ENCODE data around the gene CPNE1.
"Not testable (repeated sequence)": the region's sequence is repeated elsewhere in the genome, so short reads cannot be mapped to it uniquely, and the experiment has no call there.

Gene CPNE1

DNA sequence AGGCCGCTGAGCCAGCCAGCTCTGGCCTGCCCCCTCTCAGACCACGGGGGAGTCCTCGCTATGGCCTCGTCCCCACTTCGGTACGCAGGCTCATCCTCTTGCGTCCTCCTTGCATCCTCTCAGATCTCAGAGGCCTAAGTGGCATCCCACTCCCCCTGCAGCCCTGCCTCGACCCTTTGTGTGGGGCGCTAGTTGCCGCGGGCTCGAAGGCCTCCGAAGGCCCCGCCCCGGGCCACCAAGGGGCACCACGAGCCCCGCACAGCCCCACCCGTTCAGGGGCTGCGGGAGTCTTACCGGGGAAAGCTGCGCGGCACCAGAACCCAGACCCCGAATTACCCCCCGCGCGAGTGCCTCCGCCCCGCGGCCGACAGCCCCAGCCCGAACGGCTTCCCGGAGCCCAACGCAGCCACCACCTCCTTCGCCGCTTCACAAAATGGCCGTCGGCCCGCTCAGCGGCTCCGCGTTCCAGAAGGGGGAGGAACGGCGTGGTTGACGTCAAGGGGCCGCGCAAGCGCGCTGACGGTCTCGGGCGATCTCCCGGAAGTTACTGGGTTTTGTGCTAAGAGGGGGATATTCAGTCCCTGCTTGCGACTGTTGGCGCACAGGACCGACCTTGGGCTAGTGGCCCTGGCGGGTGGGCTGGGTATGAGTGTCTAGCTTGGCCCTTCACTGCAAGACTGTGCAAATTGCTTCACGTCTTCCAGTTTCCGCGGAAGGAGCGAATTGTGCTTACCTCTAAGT lies at the start of gene CPNE1, which contains the start of gene RBM12:
TSS of gene CPNE1 (minus strand) at position 435 of the 741 bp plus-strand sequence. CDS start 31,977 bp downstream, outside the sequence.
TSS of gene RBM12 (minus strand) at position 435 of the 741 bp plus-strand sequence. CDS start 9,578 bp downstream, outside the sequence.
- TF ChIP-seq ZNF8 (CRISPR knock-in tag; IDR thresholded peaks at IDR 0.05) (no peak), ZNF70 (CRISPR knock-in tag; IDR thresholded peaks at IDR 0.05) (peak; percentile 73; the same call in 1 of the 2 replicates), ISL1 (CRISPR knock-in tag; IDR thresholded peaks at IDR 0.05) (no peak), ZC3H10 (CRISPR knock-in tag; IDR thresholded peaks at IDR 0.05) (no peak)
- TF ChIP-seq, protein P1, sequence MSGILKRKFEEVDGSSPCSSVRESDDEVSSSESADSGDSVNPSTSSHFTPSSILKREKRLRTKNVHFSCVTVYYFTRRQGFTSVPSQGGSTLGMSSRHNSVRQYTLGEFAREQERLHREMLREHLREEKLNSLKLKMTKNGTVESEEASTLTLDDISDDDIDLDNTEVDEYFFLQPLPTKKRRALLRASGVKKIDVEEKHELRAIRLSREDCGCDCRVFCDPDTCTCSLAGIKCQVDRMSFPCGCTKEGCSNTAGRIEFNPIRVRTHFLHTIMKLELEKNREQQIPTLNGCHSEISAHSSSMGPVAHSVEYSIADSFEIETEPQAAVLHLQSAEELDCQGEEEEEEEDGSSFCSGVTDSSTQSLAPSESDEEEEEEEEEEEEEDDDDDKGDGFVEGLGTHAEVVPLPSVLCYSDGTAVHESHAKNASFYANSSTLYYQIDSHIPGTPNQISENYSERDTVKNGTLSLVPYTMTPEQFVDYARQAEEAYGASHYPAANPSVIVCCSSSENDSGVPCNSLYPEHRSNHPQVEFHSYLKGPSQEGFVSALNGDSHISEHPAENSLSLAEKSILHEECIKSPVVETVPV (CRISPR knock-in tag; IDR thresholded peaks at IDR 0.05): 0 out of 2 replicates have a peak, but pooled peaks have one; percentile 31
- TF ChIP-seq, protein P2, sequence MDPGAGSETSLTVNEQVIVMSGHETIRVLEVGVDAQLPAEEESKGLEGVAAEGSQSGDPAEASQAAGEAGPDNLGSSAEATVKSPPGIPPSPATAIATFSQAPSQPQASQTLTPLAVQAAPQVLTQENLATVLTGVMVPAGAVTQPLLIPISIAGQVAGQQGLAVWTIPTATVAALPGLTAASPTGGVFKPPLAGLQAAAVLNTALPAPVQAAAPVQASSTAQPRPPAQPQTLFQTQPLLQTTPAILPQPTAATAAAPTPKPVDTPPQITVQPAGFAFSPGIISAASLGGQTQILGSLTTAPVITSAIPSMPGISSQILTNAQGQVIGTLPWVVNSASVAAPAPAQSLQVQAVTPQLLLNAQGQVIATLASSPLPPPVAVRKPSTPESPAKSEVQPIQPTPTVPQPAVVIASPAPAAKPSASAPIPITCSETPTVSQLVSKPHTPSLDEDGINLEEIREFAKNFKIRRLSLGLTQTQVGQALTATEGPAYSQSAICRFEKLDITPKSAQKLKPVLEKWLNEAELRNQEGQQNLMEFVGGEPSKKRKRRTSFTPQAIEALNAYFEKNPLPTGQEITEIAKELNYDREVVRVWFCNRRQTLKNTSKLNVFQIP (CRISPR knock-in tag; IDR thresholded peaks at IDR 0.05; ENCODE audit: borderline replicate concordance, low read depth): no peak
- peak; percentile 89 for ATAC-seq

DNA sequence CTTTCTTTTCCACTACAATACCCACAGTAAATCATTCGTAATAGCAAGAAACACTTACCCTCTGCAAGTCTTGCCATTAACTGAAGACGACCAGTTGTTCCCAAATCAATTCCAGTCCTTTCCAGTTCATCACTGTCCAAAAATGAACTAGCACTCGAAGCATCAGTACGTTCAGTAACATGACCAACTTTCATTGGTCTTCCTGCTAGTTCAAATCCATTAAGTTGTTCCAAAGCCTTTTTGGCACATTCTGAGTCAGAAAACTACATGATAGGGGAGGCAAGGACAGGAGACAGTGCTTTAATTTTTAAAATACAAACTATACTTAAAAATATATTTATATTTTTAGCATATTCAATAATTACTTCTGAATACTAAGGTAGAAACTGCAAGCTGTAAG lies 49.4 kb upstream of the CPNE1 start:
- no peak for ATAC-seq
- TF ChIP-seq ZFP3 (CRISPR knock-in tag; IDR thresholded peaks at IDR 0.05) (no peak), OSR1 (CRISPR knock-in tag; IDR thresholded peaks at IDR 0.05) (no peak), ZNF565 (CRISPR knock-in tag; conservative IDR thresholded peaks at IDR 0.05; ENCODE audit: low read depth) (no peak), ISL1 (CRISPR knock-in tag; IDR thresholded peaks at IDR 0.05) (no peak)
- TF ChIP-seq, protein P2 (CRISPR knock-in tag; IDR thresholded peaks at IDR 0.05; ENCODE audit: borderline replicate concordance, low read depth): no peak
- TF ChIP-seq, protein P1 (CRISPR knock-in tag; IDR thresholded peaks at IDR 0.05): no peak

GRCh38 chr20:35713120-35713519 lies 48.4 kb upstream of the CPNE1 start:
- not testable (repeated sequence) for ATAC-seq

DNA sequence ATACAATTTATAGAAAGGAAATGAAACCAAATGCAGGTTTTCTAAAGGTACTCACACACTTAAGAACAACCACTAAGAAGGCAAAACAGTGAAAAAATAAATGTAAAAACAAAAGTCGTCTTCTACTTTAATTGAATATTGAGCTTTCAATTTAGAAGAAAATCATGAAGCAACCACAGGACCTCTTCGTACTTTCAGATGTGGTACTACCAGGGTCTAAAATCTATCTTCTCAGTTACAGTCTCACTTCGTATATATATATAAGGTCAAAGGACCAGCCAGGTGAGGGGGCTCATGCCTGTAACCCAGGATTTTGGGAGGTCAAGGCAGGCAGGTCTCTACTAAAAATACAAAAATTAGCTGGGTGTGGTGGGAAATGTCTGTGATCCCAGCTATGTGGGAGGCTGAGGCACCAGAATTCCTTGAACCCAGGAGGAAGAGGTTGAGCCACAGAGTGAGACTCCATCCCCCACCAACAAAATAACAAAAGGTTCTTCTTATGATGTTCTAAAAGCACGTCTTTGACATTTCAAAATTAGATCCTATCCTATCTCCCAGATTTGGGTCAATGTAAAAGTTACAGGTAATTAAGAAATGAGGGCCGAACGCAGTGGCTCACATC lies 47.0 kb upstream of the CPNE1 start:
- TF ChIP-seq BACH2 (CRISPR knock-in tag; IDR thresholded peaks at IDR 0.05; ENCODE audit: borderline replicate concordance) (no peak), RARB (CRISPR knock-in tag; IDR thresholded peaks at IDR 0.05) (no peak), SNAI2 (CRISPR knock-in tag; IDR thresholded peaks at IDR 0.05) (no peak)
- TF ChIP-seq, protein P3, sequence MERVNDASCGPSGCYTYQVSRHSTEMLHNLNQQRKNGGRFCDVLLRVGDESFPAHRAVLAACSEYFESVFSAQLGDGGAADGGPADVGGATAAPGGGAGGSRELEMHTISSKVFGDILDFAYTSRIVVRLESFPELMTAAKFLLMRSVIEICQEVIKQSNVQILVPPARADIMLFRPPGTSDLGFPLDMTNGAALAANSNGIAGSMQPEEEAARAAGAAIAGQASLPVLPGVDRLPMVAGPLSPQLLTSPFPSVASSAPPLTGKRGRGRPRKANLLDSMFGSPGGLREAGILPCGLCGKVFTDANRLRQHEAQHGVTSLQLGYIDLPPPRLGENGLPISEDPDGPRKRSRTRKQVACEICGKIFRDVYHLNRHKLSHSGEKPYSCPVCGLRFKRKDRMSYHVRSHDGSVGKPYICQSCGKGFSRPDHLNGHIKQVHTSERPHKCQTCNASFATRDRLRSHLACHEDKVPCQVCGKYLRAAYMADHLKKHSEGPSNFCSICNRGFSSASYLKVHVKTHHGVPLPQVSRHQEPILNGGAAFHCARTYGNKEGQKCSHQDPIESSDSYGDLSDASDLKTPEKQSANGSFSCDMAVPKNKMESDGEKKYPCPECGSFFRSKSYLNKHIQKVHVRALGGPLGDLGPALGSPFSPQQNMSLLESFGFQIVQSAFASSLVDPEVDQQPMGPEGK (CRISPR knock-in tag; IDR thresholded peaks at IDR 0.05; ENCODE audit: borderline replicate concordance): no peak
- ATAC-seq: no peak

- ATAC-seq: no peak
- TF ChIP-seq ZNF70 (CRISPR knock-in tag; IDR thresholded peaks at IDR 0.05) (no peak), ESRRG (CRISPR knock-in tag; IDR thresholded peaks at IDR 0.05) (no peak), ISL1 (CRISPR knock-in tag; IDR thresholded peaks at IDR 0.05) (no peak), CREB5 (CRISPR knock-in tag; IDR thresholded peaks at IDR 0.05; ENCODE audit: low read depth) (no peak), ZFP30 (CRISPR knock-in tag; IDR thresholded peaks at IDR 0.05) (no peak), ZNF8 (CRISPR knock-in tag; IDR thresholded peaks at IDR 0.05) (no peak), RARB (CRISPR knock-in tag; IDR thresholded peaks at IDR 0.05) (no peak), TOX (CRISPR knock-in tag; IDR thresholded peaks at IDR 0.05; ENCODE audit: borderline replicate concordance) (no peak), BACH2 (CRISPR knock-in tag; IDR thresholded peaks at IDR 0.05; ENCODE audit: borderline replicate concordance) (no peak), TCF4 (CRISPR knock-in tag; IDR thresholded peaks at IDR 0.05; ENCODE audit: borderline replicate concordance) (no peak)
- TF ChIP-seq, protein P3 (CRISPR knock-in tag; IDR thresholded peaks at IDR 0.05; ENCODE audit: borderline replicate concordance): no peak
Measured at GRCh38 chr20:35710884-35711587, 46.3 kb upstream of the CPNE1 start.

All from SK-N-SH treated with all-trans-retinoic acid at 6 μM for 48 hours (cell line).